ENCODE results near the gene NFIC. TPM values are rescaled to one million over a fixed set of nuclear protein-coding genes. Genes with fewer than 3 reads are reported as not detected.

Gene NFIC
- total RNA-seq, 1 experiment from 2014 or later = 8.0 TPM

GRCh38 chr19:3467437-3468198 lies 101.2 kb downstream of the NFIC start:
- H3K27ac Mint-ChIP-seq = no peak overlapping the region
- Histone ChIP-seq H3K27me3 (ENCODE audit: insufficient read depth, low read length) (peaks cover 14% of the 10 kb centered on the region; the same call in 1 of the 2 replicates), H4K8ac (replicated peaks; ENCODE audit: insufficient read length, low read depth, low read length) (no peak overlapping the region), H2AFZ (ENCODE audit: low read length) (no peak overlapping the region), H3K23ac (ENCODE audit: insufficient read length, low read depth, low read length) (no peak overlapping the region), H3T11ph (ENCODE audit: low read length) (no peak overlapping the region), H3K9ac (ENCODE audit: extremely low read depth, insufficient read length, low read length) (no peak overlapping the region), H3K4ac (ENCODE audit: low read depth, low read length) (no peak overlapping the region), H3K56ac (ENCODE audit: insufficient read length, low read depth, low read length) (no peak overlapping the region), H3K4me2 (ENCODE audit: insufficient read depth, insufficient read length, low read length) (no peak overlapping the region), H3K4me1 (ENCODE audit: insufficient read depth, low read length) (no peaks in the 10 kb centered on the region), H2BK20ac (ENCODE audit: low read depth, low read length, poor library complexity, severe bottlenecking) (no peak overlapping the region), H2AK5ac (ENCODE audit: insufficient read length, low read length) (no peak overlapping the region), H4K5ac (ENCODE audit: insufficient read length, low read depth, low read length) (no peak overlapping the region), H3K79me2 (ENCODE audit: insufficient read depth, low read length) (no peaks in the 10 kb centered on the region), H4K91ac (ENCODE audit: insufficient read length, low read depth, low read length) (no peak overlapping the region), H3K14ac (ENCODE audit: insufficient read depth, low read length) (no peak overlapping the region), H2BK15ac (ENCODE audit: low read depth, low read length) (no peak overlapping the region), H4K20me1 (ENCODE audit: control insufficient read depth, insufficient read depth, insufficient read length) (no peaks in the 10 kb centered on the region), H3K27ac (ENCODE audit: insufficient read length, low read depth, low read length) (no peak overlapping the region), H3K18ac (ENCODE audit: insufficient read length, low read depth, low read length) (no peak overlapping the region), H2BK12ac (ENCODE audit: insufficient read length, low read depth, low read length) (no peak overlapping the region), H3K23me2 (ENCODE audit: insufficient read length, low read depth, low read length, poor library complexity, severe bottlenecking) (no peaks in the 10 kb centered on the region), H2BK120ac (ENCODE audit: low read depth, low read length, poor library complexity, severe bottlenecking) (no peak overlapping the region), H2BK5ac (ENCODE audit: insufficient read length, low read length) (no peak overlapping the region), H3K9me3 (ENCODE audit: control insufficient read depth, low read depth, low read length) (no peaks in the 10 kb centered on the region), H3K79me1 (ENCODE audit: insufficient read depth, low read depth, low read length, poor library complexity, severe bottlenecking) (no peaks in the 10 kb centered on the region)
- H3K9me3 Mint-ChIP-seq = peaks cover 11 to 17% of the 10 kb centered on the region in 2 experiments
- H3K36me3 Mint-ChIP-seq (ENCODE audit: insufficient read depth in 1 of 3, low read depth in 3 of 3) = peaks cover 0 to 4% (median 0%) of the 10 kb centered on the region in 3 experiments; a peak in 2 of 7 replicates
- no peak for TF ChIP-seq CTCF (conservative IDR thresholded peaks at IDR 0.05)
- peaks cover 6 to 14% of the 10 kb centered on the region in 2 experiments for H3K4me1 Mint-ChIP-seq
- H3K27me3 Mint-ChIP-seq (ENCODE audit: low read depth) = peaks cover 84% of the 10 kb centered on the region
- DNase-seq = no peak
- no CpG with 5 or more reads among the region's 10 CpGs for WGBS (ENCODE audit: extremely low coverage, insufficient read length, low lambda C conversion rate)
- H3K4me3 Mint-ChIP-seq = no peak overlapping the region; a peak in 1 of 5 replicates
